ENCODE measurements around the gene SERAC1.

DNA sequence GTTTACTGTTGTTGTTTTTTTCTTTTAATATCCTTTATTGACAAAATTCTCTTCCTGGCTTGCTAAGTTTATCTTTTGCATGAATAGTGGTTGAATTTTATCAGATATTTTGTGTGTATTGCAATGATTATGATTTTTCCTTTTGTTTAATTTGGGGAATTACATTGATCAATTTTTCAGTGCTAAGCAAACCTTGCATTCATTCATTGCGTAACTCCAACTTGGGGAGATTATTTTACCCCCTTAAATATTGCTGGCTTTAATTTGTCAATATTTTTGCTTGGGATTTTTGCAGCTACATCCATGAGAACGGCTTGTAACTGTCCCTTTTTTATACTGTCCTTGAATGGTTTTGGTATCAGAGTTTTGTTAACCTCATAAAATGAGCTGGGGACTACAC is 63.4 kb downstream of the SERAC1 start:
- no peak for TF ChIP-seq CTCF (conservative IDR thresholded peaks at IDR 0.05)
- no peak for TF ChIP-seq ZFX (IDR thresholded peaks at IDR 0.05)
